GM12801 (cell line): ENCODE data around the gene PRKCE.

Source experiments
- TF ChIP-seq, protein P1 (sequence below): IDR thresholded peaks from one replicate; pipeline ENCODE4 v1.5.1; 2011; ENCODE audit warnings: control low read depth; ENCODE audit not compliant: insufficient read length; ENCODE audit errors: extremely low read depth

The PRKCE gene

DNA sequence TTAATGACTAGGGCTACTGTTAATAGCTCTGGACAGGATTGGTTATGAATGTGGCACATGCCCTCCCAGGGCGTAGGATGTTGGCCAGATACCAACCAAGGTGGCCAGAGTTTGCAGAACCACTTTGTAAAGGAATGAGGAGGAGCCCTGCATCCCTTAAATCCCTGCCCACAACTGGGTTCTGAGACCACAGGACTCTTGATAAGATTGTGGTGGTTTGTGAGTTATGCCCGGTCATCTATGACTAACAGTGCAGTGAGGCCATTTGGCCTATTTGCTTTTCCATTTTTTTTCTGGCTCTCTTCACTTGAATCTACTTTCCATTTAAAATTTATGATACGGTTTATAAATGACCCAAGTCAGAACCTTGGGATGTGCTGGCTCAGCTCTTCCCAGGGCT is 294.5 kb downstream of the PRKCE start:
- TF ChIP-seq, protein P1, sequence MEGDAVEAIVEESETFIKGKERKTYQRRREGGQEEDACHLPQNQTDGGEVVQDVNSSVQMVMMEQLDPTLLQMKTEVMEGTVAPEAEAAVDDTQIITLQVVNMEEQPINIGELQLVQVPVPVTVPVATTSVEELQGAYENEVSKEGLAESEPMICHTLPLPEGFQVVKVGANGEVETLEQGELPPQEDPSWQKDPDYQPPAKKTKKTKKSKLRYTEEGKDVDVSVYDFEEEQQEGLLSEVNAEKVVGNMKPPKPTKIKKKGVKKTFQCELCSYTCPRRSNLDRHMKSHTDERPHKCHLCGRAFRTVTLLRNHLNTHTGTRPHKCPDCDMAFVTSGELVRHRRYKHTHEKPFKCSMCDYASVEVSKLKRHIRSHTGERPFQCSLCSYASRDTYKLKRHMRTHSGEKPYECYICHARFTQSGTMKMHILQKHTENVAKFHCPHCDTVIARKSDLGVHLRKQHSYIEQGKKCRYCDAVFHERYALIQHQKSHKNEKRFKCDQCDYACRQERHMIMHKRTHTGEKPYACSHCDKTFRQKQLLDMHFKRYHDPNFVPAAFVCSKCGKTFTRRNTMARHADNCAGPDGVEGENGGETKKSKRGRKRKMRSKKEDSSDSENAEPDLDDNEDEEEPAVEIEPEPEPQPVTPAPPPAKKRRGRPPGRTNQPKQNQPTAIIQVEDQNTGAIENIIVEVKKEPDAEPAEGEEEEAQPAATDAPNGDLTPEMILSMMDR = no peak

DNA sequence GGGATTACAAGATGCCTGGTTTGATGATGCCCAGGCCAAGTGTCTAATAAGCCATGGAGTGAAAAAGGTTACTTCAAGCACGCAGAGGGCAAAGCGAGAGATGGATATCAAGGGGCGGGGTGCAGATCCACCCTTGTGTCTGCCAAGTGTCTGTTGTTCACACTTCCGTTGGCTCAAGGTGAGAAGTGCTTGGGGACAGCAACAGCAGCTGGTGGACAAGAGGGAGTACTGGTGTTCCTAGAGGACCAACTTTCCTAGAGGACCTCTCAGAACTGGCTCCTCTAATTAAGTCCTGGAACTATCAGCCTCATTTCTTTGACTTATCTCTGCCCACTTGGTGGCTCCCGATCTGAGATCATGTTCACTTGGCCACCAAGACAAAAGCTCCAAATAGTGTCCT is 299.1 kb downstream of the PRKCE start:
- TF ChIP-seq, protein P1 = no peak

DNA sequence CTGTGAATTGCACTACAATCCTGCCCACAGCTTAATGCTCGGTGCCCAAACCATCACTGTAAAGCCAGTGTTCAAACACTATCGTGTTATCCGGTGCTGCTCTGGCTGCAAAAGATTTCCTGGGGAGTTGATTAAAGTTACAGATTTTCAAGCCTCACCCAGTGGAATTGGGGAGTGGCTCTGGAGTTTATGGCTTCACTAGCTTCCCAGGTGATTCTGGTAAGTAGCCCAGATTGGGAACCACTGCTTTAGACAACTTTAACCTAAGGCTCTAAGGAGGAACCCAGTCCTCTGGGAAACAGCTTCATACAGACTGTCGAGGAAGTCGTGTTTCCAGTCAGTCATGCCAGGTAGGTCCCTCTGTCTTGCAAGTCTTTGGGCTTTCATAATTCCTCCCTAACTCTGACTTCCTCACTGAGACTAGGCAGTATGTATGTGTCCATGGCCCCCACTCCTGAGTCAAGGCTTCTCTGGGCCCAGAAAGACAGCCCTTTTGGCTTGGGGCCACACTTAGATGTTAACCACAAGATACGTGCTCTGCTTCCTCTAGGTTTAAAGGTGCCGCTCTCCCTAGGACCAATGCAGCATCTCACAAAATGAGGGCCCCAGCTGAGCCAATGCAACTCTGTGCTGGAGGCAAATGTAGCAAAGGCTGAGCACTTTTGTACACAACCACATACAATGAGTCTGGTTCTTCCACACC is 299.7 kb downstream of the PRKCE start:
- TF ChIP-seq, protein P1 = no peak

DNA sequence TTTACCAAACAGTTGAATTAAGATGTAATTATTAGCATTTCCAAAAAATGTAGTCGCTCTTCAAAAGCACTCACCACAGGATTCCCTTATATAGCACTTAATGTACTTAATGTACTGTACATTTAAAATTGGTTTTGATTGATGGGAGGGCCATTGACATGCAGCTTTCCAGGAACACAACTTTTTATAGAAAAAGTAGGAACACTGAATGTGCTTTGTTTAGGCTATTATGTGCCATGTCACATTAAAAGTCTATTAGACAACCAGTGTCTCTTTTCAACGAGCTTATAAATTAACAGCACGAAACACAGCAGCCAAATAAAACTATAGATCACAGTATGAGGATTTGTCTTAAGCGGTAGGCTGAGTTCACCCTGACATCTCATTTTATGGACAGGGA is 301.1 kb downstream of the PRKCE start:
- TF ChIP-seq, protein P1 = no peak

DNA sequence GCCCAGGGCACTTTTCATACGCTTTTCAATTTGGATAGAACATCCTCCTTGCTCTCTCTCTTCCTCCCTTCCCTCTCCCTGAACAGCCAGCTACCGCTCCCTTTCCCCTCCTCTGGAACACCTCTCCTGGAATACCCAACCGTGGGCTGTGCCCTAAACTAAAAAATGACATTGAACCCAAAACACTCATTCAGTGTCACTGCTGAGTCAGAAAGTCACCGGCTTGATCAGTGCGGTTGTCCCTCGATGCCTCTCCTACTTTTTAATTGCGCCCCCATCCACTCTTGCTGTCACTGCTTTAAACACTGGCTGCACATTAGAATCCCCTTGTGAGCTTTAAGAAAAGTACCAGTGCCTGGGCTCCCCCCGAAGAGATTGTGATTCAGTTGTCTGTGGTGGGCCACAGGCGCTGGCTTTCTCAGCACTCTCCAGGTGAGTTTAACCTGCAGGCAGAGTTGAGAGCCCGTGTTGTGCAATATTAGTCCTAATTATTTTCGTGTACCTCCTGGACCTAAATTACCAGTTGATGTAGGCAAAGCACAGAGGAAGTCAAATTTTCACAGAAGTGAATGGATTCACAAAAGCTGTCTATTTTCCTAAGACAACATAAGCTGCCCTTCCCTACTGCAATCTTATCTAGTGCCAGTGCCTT is 302.0 kb downstream of the PRKCE start:
- TF ChIP-seq, protein P1 = no peak

DNA sequence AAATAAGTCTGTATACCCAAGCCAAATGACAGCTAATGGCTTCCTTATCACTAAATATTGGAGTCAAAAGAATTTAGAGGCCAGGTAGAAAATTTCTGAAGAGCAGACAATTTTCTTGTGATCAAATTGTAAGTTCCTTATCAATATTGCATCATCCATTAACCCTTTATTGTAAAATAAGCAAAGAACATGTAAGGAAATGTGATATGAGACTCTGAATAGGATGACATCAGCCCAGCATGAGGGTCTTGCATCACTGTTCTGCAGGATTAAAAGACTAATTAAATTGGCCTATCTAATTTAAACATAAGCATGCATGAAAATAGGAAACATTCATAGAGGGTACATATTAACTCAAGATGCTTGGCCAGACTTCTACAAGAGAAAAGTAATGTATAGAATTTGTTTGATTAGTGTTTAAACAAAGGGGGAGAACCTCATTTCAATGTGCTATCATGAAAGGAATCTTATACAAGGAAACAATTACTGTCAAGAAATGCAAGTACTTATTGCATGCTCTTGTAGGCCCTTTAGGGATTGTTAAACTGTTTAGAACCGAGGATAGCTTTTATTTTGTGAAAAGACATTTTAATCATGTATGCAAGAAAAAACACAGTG is 302.9 kb downstream of the PRKCE start:
- TF ChIP-seq, protein P1 = no peak

DNA sequence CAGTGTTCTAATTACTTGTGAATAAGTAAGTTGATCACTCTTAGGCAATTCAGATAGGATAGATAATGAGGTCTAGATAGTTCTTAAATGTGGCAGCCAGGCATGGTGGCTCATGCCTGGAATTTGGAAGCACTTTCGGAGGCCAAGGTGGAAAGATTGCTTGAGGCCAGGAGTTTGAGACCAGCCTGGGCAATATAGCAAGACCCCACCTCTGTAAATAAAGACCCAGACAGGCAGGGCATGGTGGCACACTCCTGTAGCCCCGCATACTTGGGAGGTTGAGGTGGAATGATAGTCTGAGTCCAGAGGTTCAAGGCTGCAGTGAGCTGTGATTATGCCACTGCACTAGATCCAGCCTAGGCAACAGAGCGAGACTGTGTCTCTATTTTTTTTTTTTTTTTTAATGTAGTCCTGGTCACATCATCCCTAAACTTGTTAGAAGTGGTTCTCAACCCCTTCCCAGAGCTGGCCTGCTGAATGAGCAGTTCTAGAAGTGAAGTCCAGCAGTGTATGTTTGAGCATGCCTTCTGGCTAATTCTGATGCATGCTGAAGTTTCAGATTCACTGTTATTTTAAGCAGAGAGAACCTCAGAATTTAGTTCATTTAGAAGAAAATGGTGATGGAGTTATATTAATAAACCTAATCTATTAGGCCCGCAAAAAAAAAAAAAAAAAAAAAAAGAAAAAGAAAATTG is 306.2 kb downstream of the PRKCE start:
- TF ChIP-seq, protein P1 = no peak
